Activated naive CD8-positive, alpha-beta T cell treated with anti-CD3 and anti-CD28 coated beads, Interleukin-2, amount 50 U/mL, for 24 hours (primary cell): Measurements from ENCODE around the gene ENDOV.
"Not testable (repeated sequence)": the region's sequence is repeated elsewhere in the genome, so short reads cannot be mapped to it uniquely, and the experiment has no call there.

Experiments used
- ATAC-seq: fragments of 150-1000 bp; cut with Tn5 transposase; one replicate; pipeline ENCODE4 v1.10.0; 2021
- DNase-seq: peaks from one replicate; pipeline ENCODE4 v3.0.0; 2021
- H3K27ac Mint-ChIP-seq: one replicate; pipeline ENCODE4 v1.8.0; 2021; ENCODE audit warnings: mild to moderate bottlenecking, mixed read lengths
- H3K27me3 Mint-ChIP-seq: one replicate; pipeline ENCODE4 v1.8.0; 2021; ENCODE audit warnings: mixed read lengths
- H3K36me3 Mint-ChIP-seq: one replicate; pipeline ENCODE4 v1.8.0; 2021; ENCODE audit warnings: low read depth, mixed read lengths
- H3K4me1 Mint-ChIP-seq: one replicate; pipeline ENCODE4 v1.8.0; 2021; ENCODE audit warnings: mixed read lengths
- H3K4me3 Mint-ChIP-seq: one replicate; pipeline ENCODE4 v1.8.0; 2021; ENCODE audit warnings: mild to moderate bottlenecking, moderate library complexity, mixed read lengths
- H3K9me3 Mint-ChIP-seq: one replicate; pipeline ENCODE4 v1.8.0; 2021; ENCODE audit warnings: mixed read lengths

ENDOV gene

DNA sequence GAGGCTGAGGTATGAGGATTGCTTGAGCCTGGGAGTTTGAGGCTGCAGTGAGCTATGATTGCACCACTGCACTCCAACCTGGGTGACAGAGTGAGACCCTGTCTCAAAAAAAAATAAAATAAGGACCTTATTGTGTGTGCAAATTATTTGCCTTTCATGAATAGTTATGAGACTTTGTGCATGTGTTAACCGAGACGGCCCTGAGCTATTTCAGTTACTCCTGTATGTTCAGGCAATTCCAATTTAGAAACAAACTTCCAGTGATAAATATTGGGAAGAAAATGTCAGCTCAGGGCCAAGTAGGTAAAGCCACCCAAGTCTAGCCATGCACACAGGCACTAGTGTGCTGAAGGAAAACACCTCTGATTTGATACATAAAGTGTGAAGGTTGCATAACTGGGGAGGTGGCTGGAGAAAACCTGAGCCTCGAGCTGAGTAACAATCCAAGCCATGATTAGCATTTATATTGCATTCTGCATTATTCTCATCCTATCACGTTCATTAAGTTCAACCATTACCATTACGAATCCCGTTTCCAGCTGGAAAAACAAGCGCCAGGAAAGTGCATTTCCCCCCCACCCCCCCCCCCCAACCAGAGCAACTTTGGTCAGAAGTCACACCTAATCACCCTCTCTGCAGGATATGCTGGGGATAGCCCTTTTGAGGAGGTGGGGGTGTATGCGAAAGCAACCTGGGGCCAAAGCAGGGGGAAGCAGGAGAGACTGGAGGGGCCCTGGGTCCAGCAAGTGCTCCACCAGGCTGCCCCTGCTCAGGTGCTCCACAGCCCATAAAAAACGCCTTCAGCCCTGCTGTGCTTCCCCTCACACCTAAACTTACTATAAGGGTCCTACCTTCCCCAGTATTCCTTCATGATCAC lies 18.6 kb upstream of the ENDOV start:
- Mint-ChIP-seq H3K27ac (no peak overlapping the region), H3K4me3 (no peak overlapping the region), H3K36me3 (peaks cover 16% of the 10 kb centered on the region)

DNA sequence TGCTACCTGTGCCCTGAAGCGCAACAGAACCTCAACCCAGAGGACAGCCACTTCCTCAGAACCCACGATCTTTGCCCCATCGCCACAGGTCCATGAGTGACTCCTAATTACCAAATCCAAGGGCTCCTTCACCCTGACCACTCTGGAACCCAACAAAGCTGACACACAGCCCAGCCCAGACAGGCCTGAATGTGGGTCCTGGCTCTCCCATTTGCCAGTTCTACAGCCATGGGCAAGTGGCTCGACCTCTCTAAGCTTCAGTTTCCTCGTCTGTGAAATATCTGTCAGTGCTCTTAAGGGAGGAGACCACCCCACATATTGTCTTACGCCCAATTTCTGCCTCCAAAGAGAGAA lies 18.0 kb upstream of the ENDOV start:
- H3K36me3 Mint-ChIP-seq, result peaks cover 12% of the 10 kb centered on the region
- DNase-seq (no peak), ATAC-seq (peak; percentile 43)
- no peak overlapping the region for H3K27ac Mint-ChIP-seq
- H3K4me1 Mint-ChIP-seq, result peaks cover 4% of the 10 kb centered on the region
- H3K9me3 Mint-ChIP-seq, result no peaks in the 10 kb centered on the region
- no peaks in the 10 kb centered on the region for H3K27me3 Mint-ChIP-seq
- H3K4me3 Mint-ChIP-seq, result no peak overlapping the region

More for the DNA sequence above, 18.6 kb upstream of the ENDOV start:
- Mint-ChIP-seq H3K4me1 (peaks cover 4% of the 10 kb centered on the region), H3K9me3 (no peaks in the 10 kb centered on the region), H3K27me3 (no peaks in the 10 kb centered on the region)
- DNase-seq, result no peak
- ATAC-seq, result peak; percentile 33

DNA sequence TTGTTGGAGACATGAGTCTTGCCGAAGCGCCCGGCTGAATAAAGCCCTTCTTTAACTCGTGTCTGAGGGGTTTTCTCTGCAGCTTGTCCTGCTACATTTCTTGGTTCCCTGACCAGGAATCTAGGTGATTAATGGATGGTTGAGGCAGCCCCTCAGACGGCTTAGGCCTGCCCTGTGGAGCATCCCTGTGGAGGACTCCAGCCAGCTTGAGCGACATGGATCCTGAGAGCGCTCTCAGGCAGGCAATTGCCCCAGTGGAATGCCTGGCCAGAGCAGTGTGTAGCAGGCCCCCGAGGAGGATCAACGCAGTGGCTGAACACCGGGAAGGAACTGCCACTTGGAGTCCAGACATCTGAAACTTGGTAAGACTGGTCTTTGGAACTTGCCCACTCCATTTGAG lies 17.3 kb upstream of the ENDOV start:
- Mint-ChIP-seq H3K36me3 (peaks cover 10% of the 10 kb centered on the region), H3K9me3 (no peaks in the 10 kb centered on the region), H3K4me3 (no peak overlapping the region), H3K27ac (no peak overlapping the region), H3K4me1 (peaks cover 4% of the 10 kb centered on the region), H3K27me3 (no peaks in the 10 kb centered on the region)
- DNase-seq (no peak), ATAC-seq (no peak)

DNA sequence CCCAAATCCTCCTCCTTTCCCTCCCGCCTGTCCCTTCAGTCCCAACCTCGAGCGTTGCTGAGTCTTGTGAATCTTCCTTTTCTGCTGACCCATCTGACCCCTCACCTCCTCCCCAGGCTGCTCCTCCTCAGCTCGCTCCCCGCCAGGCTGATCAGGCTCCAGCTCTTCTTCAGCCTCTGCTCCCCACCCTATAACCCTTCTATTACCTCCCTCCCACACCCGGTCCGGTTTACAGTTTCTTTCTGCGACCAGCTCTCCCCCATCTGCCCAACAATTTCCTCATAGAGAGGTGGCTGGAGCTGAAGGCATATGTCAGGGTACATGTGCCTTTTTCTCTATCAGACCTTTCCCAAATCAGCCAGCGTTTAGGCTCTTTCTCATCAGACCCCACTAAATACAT lies 13.9 kb upstream of the ENDOV start:
- ATAC-seq, H3K4me1 Mint-ChIP-seq, H3K4me3 Mint-ChIP-seq, H3K27me3 Mint-ChIP-seq, DNase-seq, H3K36me3 Mint-ChIP-seq, H3K9me3 Mint-ChIP-seq, H3K27ac Mint-ChIP-seq: not testable (repeated sequence)

DNA sequence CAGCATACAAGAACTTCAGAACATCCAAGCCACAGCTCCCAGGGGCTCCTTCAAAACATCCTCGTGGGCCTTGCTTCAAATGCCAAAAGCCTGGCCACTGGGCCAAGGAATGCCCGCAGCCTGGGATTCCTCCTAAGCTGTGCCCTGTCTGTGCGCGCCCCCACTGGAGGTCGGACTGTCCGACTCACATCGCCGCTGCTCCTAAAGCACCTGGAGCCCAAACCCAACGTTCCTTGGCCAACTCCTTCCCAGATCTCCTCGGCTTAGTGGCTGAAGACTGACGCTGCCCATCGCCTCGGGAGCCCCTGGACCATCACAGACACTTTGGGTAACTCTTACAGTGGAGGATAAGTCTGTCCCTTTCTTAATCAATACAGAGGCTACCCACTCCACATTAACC lies 12.9 kb upstream of the ENDOV start:
- H3K36me3 Mint-ChIP-seq, result not testable (repeated sequence)

DNA sequence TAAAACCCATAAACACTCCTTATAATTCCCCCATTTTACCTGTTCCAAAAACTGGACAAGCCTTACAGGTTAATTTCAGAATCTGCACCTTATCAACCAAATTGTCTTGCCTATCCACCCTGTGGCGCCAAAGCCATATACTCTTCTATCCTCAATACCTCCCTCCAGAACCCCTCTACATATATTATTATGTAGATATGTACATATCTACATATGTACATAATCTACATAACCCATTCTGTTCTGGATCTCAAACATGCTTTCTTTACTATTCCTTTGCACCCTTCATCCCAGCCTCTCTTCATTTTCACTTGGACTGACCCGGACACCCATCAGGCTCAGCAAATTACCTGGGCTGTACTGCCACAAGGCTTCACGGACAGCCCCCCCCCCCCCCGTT lies 12.0 kb upstream of the ENDOV start:
- DNase-seq (no peak), ATAC-seq (no peak)
- Mint-ChIP-seq H3K4me1 (peaks cover 2% of the 10 kb centered on the region), H3K27me3 (no peaks in the 10 kb centered on the region), H3K27ac (no peak overlapping the region), H3K9me3 (no peaks in the 10 kb centered on the region), H3K4me3 (no peak overlapping the region), H3K36me3 (no peaks in the 10 kb centered on the region)

More for the DNA sequence above, 12.9 kb upstream of the ENDOV start:
- ATAC-seq, H3K27me3 Mint-ChIP-seq, DNase-seq, H3K4me1 Mint-ChIP-seq, H3K4me3 Mint-ChIP-seq, H3K27ac Mint-ChIP-seq, H3K9me3 Mint-ChIP-seq: not testable (repeated sequence)

DNA sequence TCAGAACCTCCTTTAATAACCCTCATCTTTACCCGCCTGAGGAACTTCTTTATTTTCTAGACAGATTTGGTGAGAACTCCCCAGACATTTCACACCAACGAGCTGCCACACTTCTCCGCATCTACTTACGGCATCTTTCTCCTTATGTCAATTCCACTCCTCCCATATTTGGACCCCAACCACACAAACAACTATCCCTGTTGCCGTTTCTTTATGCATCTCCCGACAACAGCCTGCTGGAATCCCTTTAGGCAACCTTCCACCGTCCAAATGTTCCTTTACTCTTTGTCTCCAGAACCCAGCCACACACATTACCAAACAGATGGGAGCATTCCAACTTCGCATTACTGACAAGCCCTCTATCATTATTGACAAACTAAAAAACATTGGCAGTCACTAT lies 8.8 kb upstream of the ENDOV start:
- Mint-ChIP-seq H3K27me3 (peaks cover 5% of the 10 kb centered on the region), H3K9me3 (no peaks in the 10 kb centered on the region), H3K4me1 (peaks cover 6% of the 10 kb centered on the region), H3K27ac (no peak overlapping the region), H3K36me3 (no peaks in the 10 kb centered on the region), H3K4me3 (no peak overlapping the region)
- DNase-seq (no peak), ATAC-seq (no peak)

DNA sequence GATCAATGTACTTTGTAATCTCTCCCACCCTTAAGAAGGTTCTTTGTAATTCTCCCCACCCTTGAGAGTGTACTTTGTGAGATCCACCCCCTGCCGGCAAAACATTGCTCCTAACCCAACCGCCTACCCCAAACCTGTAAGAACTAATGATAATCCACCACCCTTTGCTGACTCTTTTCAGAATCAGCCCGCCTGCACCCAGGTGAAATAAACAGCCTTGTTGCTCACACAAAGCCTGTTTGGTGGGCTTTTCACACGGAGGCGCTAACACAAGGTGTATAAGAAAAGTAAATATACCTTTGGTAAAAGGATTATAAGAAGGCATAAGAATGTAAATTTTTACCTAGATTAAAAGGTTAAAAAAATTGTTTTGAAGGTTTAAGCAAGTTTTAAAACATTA lies 7.0 kb upstream of the ENDOV start:
- not testable (repeated sequence) for H3K4me3 Mint-ChIP-seq, H3K9me3 Mint-ChIP-seq, DNase-seq, ATAC-seq, H3K36me3 Mint-ChIP-seq, H3K4me1 Mint-ChIP-seq, H3K27me3 Mint-ChIP-seq, H3K27ac Mint-ChIP-seq

DNA sequence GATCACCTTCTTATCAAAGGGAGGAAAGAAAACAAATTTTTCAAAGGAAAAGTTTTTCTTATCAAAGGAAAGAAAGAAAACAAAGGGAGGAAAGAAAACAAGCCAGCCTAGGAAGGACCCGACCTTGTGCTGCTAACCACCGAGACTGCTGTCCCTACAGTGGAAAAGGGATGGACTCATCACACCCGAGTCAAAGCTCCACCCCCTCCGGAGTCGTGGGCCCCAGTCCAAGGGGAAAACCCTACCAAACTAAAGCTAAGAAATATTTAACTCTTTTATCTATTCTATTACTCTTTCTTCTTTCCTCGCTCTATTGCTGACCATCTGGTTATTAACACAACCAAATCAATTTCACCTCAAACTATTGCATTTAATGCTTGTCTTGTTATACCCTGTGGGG lies 6.1 kb upstream of the ENDOV start:
- Mint-ChIP-seq H3K27ac (no peak overlapping the region), H3K27me3 (peaks cover 12% of the 10 kb centered on the region), H3K4me3 (no peak overlapping the region), H3K4me1 (peaks cover 6% of the 10 kb centered on the region), H3K36me3 (no peaks in the 10 kb centered on the region), H3K9me3 (no peaks in the 10 kb centered on the region)
- peak; percentile 36 for DNase-seq
- no peak for ATAC-seq

DNA sequence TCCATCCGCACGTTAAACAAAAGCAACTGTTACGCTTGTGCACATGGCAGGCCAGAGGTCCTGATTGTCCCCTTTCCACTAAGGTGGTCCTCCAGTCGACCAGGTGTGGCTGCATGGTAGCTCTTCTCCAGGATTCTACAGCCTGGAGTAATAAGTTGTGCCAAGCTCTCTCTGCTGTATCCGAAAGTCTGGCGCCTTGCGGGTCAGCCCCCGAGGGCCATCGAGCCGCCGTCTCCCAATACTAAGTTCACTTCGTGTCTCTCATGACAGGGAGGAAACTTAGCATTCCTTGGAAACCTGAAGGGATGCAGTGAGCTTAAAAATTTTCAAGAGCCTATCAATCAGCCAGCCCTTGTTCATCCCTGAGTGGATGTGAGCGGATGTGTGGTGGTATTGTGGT lies 5.3 kb upstream of the ENDOV start:
- Mint-ChIP-seq H3K27ac (no peak overlapping the region), H3K4me3 (no peak overlapping the region), H3K36me3 (no peaks in the 10 kb centered on the region), H3K4me1 (peaks cover 13% of the 10 kb centered on the region), H3K9me3 (no peaks in the 10 kb centered on the region), H3K27me3 (peaks cover 18% of the 10 kb centered on the region)
- DNase-seq, result no peak
- ATAC-seq, result no peak

DNA sequence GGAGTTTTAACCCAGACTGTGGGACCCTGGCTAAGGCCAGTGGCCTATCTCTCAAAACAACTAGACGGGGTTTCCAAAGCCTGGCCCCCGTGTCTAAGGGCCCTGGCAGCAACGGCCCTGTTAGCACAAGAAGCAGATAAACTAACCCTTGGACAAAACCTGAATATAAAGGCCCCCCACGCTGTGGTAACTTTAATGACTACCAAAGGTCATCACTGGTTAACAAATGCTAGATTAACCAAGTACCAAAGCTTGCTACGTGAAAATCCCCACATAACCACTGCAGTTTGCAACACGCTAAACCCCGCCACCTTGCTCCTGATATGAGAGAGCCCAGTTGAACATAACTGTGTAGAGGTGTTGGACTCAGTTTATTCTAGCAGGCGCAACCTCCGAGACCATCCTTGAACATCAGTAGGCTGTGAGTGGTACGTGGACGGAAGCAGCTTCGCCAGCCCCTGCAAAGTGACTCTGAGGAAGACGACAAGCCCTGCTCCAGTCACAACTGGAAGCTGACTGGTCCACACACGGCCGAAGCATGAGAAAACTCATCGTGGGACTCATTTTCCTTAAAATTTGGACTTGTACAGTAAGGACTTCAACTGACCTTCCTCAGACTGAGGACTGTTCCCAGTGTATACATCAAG lies 4.4 kb upstream of the ENDOV start:
- H3K27ac Mint-ChIP-seq, H3K9me3 Mint-ChIP-seq, H3K36me3 Mint-ChIP-seq, DNase-seq, ATAC-seq, H3K4me3 Mint-ChIP-seq: not testable (repeated sequence)
- Mint-ChIP-seq H3K4me1 (peaks cover 16% of the 10 kb centered on the region), H3K27me3 (peaks cover 18% of the 10 kb centered on the region)

DNA sequence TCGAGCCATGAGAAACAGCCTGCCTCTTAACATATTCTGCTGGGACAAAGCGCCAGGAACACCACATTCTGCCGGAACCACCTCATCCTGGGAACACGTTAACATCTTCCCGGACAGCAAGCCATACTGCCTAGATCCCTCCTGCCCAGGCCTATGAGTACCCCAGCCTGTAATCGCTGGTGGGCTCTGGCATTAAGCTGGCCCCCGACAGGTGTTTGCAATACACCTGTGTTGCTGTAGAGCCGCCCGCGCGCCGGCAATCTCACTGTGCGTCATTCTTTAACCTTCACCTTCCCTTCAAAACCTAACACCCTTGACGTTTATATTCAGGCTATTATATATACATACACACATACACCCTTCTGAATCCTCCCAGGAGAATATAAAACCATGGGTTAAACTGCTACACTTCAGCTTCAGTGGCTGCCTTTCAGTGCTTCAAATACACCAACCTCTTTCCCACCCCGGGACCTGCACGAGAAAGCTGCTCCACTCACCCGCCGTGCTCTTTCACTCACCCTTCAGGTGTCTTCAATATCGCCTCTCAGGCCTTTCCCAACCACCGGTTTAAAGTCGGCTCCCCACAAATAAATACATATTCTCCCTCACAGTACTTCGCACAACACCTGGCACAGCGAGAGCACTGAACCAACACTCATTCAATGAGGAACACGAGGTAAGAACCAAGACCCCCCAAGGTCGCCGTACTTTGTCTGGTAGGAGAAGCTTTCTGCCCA lies 1.0 kb upstream of the ENDOV start:
- Mint-ChIP-seq H3K27me3 (peaks cover 15% of the 10 kb centered on the region), H3K4me3 (peak overlapping the region; percentile 83), H3K27ac (peak overlapping the region; percentile 35), H3K36me3 (peaks cover 3% of the 10 kb centered on the region), H3K4me1 (peaks cover 24% of the 10 kb centered on the region), H3K9me3 (no peaks in the 10 kb centered on the region)
- ATAC-seq, result no peak
- no peak for DNase-seq

DNA sequence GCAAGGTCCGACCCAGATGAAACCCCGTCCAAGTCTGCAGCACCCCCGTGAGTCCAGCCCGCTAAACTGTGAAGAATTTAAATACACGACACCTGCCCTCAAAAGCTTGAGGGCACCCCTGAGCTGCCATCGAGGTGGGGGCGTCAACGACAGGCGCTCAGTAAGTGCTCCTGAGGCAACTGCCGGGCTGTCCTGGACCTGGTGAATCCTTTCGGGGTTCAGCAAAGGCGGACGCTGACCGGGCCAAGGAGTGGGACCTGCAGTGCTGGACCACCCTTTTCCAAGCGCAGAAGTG lies 512 bp upstream of the ENDOV start:
- no peak for DNase-seq
- Mint-ChIP-seq H3K27me3 (peaks cover 13% of the 10 kb centered on the region), H3K4me1 (peaks cover 21% of the 10 kb centered on the region), H3K27ac (peak overlapping the region; percentile 35), H3K9me3 (no peaks in the 10 kb centered on the region), H3K4me3 (peak overlapping the region; percentile 83), H3K36me3 (peaks cover 3% of the 10 kb centered on the region)
- peak; percentile 3 for ATAC-seq

DNA sequence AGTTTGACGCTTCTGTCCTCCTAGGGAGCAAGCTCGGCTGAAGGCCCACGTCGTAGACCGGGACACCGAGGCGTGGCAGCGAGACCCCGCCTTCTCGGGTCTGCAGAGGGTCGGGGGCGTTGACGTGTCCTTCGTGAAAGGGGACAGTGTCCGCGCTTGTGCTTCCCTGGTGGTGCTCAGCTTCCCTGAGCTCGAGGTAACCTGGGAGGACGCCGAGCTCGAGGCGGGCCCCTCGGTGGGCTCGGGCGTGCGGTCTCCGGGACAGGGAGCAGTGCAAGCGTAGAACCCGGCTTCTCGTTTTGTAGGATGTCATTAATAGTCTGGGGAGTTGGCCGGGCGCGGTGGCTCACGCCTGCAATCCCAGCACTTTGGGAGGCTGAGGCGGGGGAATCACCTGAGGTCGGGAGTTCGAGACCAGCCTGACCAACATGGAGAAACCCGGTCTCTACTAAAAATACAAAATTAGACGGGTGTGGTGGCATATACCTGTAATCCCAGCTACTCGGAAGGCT lies 715 bp downstream of the ENDOV start:
- Mint-ChIP-seq H3K27me3 (peaks cover 13% of the 10 kb centered on the region), H3K4me3 (peak overlapping the region; percentile 83), H3K9me3 (no peaks in the 10 kb centered on the region), H3K27ac (peak overlapping the region; percentile 70), H3K36me3 (peaks cover 9% of the 10 kb centered on the region), H3K4me1 (peaks cover 21% of the 10 kb centered on the region)
- ATAC-seq (peak; percentile 6), DNase-seq (no peak)
